Gastrocnemius medialis (tissue), 4 donors: ENCODE measurements around the gene SAMD11. TPM values are rescaled to one million over a fixed set of nuclear protein-coding genes. Genes with fewer than 3 reads are reported as not detected.

Experiments
- ATAC-seq, 2 donors: fragments of 150-250 bp; one replicate each; pipeline ENCODE4 v1.9.1; 2016
- DNase-seq, 2 donors: peaks; one replicate each; pipeline ENCODE4 v3.0.0-alpha.2; 2019
- H3K27ac ChIP-seq, 4 donors: fragments of 200-600 bp; sonication (generic); 1 replicate in 1 of 4; 2 replicates in 3 of 4; pipeline ENCODE4 v1.5.1; 2016 to 2018; ENCODE audit warnings: mild to moderate bottlenecking in 2 of 4, moderate library complexity in 1 of 4
- H3K27me3 ChIP-seq, 3 donors: fragments of 200-600 bp; sonication (generic) in 2 of 3; 1 replicate in 1 of 3; 2 replicates in 2 of 3; pipeline versions ENCODE4 v1.5.1 to v1.6.0; 2016 to 2019; ENCODE audit warnings: mild to moderate bottlenecking in 1 of 3, moderate library complexity in 1 of 3
- H3K36me3 ChIP-seq, 2 donors: fragments of 200-600 bp; sonication (generic) in 1 of 2; one replicate each; pipeline ENCODE4 v1.5.1; 2017 to 2018
- H3K4me1 ChIP-seq, 2 donors: fragments of 200-600 bp; sonication (generic) in 1 of 2; one replicate each; pipeline ENCODE4 v1.5.1; 2016 to 2017; ENCODE audit warnings: mild to moderate bottlenecking in 2 of 2
- H3K4me3 ChIP-seq, 4 donors: fragments of 200-600 bp; sonication (generic) in 3 of 4; 1 replicate in 1 of 4; 2 replicates in 3 of 4; pipeline ENCODE4 v1.5.1; 2016 to 2019; ENCODE audit warnings: mild to moderate bottlenecking in 2 of 4
- H3K9me3 ChIP-seq, 3 donors: fragments of 200-600 bp; sonication (generic) in 2 of 3; 1 replicate in 1 of 3; 2 replicates in 2 of 3; pipeline ENCODE4 v1.5.1; 2016 to 2019
- CTCF ChIP-seq, 5 experiments: fragments of 450-650 bp in 3 of 5; fragments of 200-600 bp in 2 of 5; sonication (generic) in 2 of 5; IDR thresholded peaks in 4 of 5; conservative IDR thresholded peaks in 1 of 5; 1 replicate in 4 of 5; 2 replicates in 1 of 5; pipeline ENCODE4 v1.5.1; 2016 to 2019; ENCODE audit warnings: antibody characterized with exemption in 5 of 5, mild to moderate bottlenecking in 3 of 5, moderate library complexity in 3 of 5
- POLR2A ChIP-seq, 2 donors: fragments of 450-650 bp; IDR thresholded peaks; one replicate each; pipeline ENCODE4 v1.6.1; 2017; ENCODE audit warnings: antibody characterized with exemption in 2 of 2, mild to moderate bottlenecking in 2 of 2, moderate library complexity in 2 of 2
- in situ Hi-C, 4 donors: fragments of 200-750 bp; cut with MboI; loops; one replicate each; pipeline versions ENCODE4 v1.15.0 to v1.8.0; 2017; ENCODE audit warnings: low sequenced_read_pairs in 4 of 4
- intact Hi-C: fragments of 100-400 bp; cut with DNase I; formaldehyde crosslinking; loops from one replicate; pipeline ENCODE4 v1.15.1; 2023; ENCODE audit warnings: low total_unique reads
- total RNA-seq, 4 donors: library from RNA; depleted of rRNA; stranded (reverse); fragments of >200 nt; gene quantifications; one replicate each; pipeline versions ENCODE4 v1.1.0 to v1.2.3, GENCODE V29; 2016

Gene SAMD11
- total RNA-seq, 4 donors from 2014 or later: 0.17 to 0.38 TPM; not detected in 2

DNA sequence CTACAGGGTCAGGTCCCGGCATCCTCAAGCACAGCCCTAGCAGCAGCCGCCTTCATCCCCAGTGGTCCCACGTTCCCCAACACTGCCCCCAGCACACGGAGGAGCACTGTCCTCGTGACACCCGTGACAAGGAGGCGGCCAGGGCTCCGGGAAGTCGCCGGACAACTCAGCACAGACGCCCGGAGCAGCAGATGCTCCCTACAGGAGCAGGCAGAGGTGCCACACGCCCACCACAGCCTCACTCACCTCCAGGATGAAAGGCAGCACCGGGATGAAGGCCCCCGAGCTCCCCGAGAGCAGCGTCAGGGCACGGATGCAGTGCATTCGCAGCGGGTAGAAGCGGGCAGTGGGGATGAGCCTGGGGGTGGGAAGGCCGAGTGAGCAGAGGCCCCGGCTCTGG, 27.2 kb downstream of the SAMD11 start:
- Histone ChIP-seq H3K4me3 (no peak overlapping the region), H3K4me1 (no peaks in the 10 kb centered on the region), H3K9me3 (no peaks in the 10 kb centered on the region), H3K27ac (no peak overlapping the region), H3K36me3 (peaks cover 0 to 96% of the 10 kb centered on the region in 2 donors), H3K27me3 (no peaks in the 10 kb centered on the region)
- no peak for ATAC-seq
- intact Hi-C loops (loop anchor here (10.0 kb wide), 1 partner anchor 364 kb away; no protein-coding TSS in a partner anchor), in situ Hi-C loops (no loop called here)
- no peak for TF ChIP-seq POLR2A (IDR thresholded peaks at IDR 0.05)
- no peak for DNase-seq

- Histone ChIP-seq H3K4me1 (no peaks in the 10 kb centered on the region), H3K27me3 (no peaks in the 10 kb centered on the region), H3K9me3 (no peaks in the 10 kb centered on the region), H3K36me3 (peaks cover 0 to 96% of the 10 kb centered on the region in 2 donors), H3K27ac (no peak overlapping the region), H3K4me3 (no peak overlapping the region)
- in situ Hi-C loops (no loop called here), intact Hi-C loops (loop anchor here (10.0 kb wide), 1 partner anchor 363 kb away; no protein-coding TSS in a partner anchor)
- no peak for ATAC-seq
- no peak for TF ChIP-seq POLR2A (IDR thresholded peaks at IDR 0.05)
- no peak for TF ChIP-seq CTCF (IDR thresholded peaks at IDR 0.05 in 4 of 5, conservative IDR thresholded peaks at IDR 0.05 in 1 of 5)
- no peak for DNase-seq
These were observed 27.6 kb downstream of the SAMD11 start for GRCh38 chr1:951364-951763.

GRCh38 chr1:952201-952600, 28.5 kb downstream of the SAMD11 start:
- DNase-seq (no peak), ATAC-seq (no peak)
- H3K4me1 ChIP-seq: peaks cover 0 to under 1% of the 10 kb centered on the region in 2 donors
- in situ Hi-C loops (no loop called here), intact Hi-C loops (loop anchor here (10.0 kb wide), 1 partner anchor 363 kb away; no protein-coding TSS in a partner anchor)
- TF ChIP-seq CTCF (IDR thresholded peaks at IDR 0.05 in 4 of 5, conservative IDR thresholded peaks at IDR 0.05 in 1 of 5) (no peak), POLR2A (IDR thresholded peaks at IDR 0.05) (no peak)
- no peaks in the 10 kb centered on the region for H3K9me3 ChIP-seq
- H3K27me3 ChIP-seq: no peaks in the 10 kb centered on the region
- H3K4me3 ChIP-seq: no peak overlapping the region
- no peak overlapping the region for H3K27ac ChIP-seq
- H3K36me3 ChIP-seq: peaks cover 0 to 95% of the 10 kb centered on the region in 2 donors

DNA sequence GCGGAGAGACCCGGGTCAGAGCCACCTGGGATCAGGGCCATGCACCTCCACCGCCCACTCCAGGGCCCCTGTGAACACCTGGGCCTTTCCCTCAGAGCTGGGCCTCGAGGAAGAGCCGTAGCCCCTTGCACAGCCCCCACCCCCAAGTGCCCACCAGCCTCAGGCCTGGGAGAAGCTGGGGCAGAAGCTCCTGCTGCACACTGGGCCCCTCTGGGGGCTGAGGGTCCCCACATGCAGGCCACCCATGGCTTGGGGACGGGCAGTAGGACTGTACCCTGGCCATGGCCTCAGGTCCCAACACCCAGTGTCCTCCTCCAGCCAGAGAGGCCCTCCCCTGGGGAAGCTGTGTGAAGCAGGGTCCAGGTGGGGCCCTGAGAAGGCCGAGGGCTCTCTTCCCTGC, 28.9 kb downstream of the SAMD11 start:
- no peak for ATAC-seq
- TF ChIP-seq POLR2A (IDR thresholded peaks at IDR 0.05): no peak
- TF ChIP-seq CTCF (IDR thresholded peaks at IDR 0.05 in 4 of 5, conservative IDR thresholded peaks at IDR 0.05 in 1 of 5): no peak
- H3K4me1 ChIP-seq: peaks cover 3 to 4% of the 10 kb centered on the region in 2 donors
- no peak overlapping the region for H3K27ac ChIP-seq
- intact Hi-C loops: loop anchor here (10.0 kb wide), 1 partner anchor 362 kb away; no protein-coding TSS in a partner anchor
- no peaks in the 10 kb centered on the region for H3K27me3 ChIP-seq
- H3K4me3 ChIP-seq: no peak overlapping the region
- peaks cover 0 to 91% of the 10 kb centered on the region in 2 donors for H3K36me3 ChIP-seq
- H3K9me3 ChIP-seq: no peaks in the 10 kb centered on the region
- in situ Hi-C loops: no loop called here
- no peak for DNase-seq

- peaks cover 0 to 80% of the 10 kb centered on the region in 2 donors for H3K36me3 ChIP-seq
- in situ Hi-C loops (no loop called here), intact Hi-C loops (loop anchor here (10.0 kb wide), 1 partner anchor 361 kb away; no protein-coding TSS in a partner anchor)
- no peaks in the 10 kb centered on the region for H3K27me3 ChIP-seq
- H3K4me1 ChIP-seq: peaks cover 13 to 14% of the 10 kb centered on the region in 2 donors
- TF ChIP-seq CTCF (IDR thresholded peaks at IDR 0.05 in 4 of 5, conservative IDR thresholded peaks at IDR 0.05 in 1 of 5): no peak
- ATAC-seq (no peak), DNase-seq (no peak)
- H3K9me3 ChIP-seq: no peaks in the 10 kb centered on the region
- no peak overlapping the region for H3K4me3 ChIP-seq
- no peak overlapping the region for H3K27ac ChIP-seq
These were observed 30.0 kb downstream of the SAMD11 start for GRCh38 chr1:953524-954320.
